OCI-LY1 (cell line): ENCODE measurements around the gene GMEB2.

Experiments used
- H2AFZ ChIP-seq: fragments of 200-600 bp; sonication (generic), shearing (Covaris generic); 2 replicates; pipeline ENCODE4 v1.6.0; 2014; ENCODE audit warnings: antibody characterized with exemption, mild to moderate bottlenecking, low read length
- H3F3A ChIP-seq: fragments of 200-600 bp; sonication (generic), shearing (Covaris generic); 2 replicates; pipeline ENCODE4 v1.6.0; 2014; ENCODE audit warnings: mild to moderate bottlenecking, antibody characterized with exemption, low read length, moderate library complexity; ENCODE audit not compliant: insufficient read depth
- H3K27ac ChIP-seq: fragments of 200-600 bp; sonication (generic); 2 replicates; pipeline ENCODE4 v1.5.1; 2014; ENCODE audit warnings: low read length, mixed run types, mild to moderate bottlenecking, low read depth; ENCODE audit not compliant: poor library complexity, severe bottlenecking
- H3K27me3 ChIP-seq: fragments of 200-600 bp; sonication (generic); 2 replicates; pipeline ENCODE4 v1.6.0; 2014; ENCODE audit warnings: antibody characterized with exemption, mild to moderate bottlenecking, low read length, moderate library complexity; ENCODE audit not compliant: insufficient read depth
- H3K36me3 ChIP-seq: fragments of 200-600 bp; sonication (generic); 2 replicates; pipeline ENCODE4 v1.6.1; 2014; ENCODE audit warnings: mild to moderate bottlenecking, antibody characterized with exemption, low read length, moderate library complexity, mixed read lengths; ENCODE audit not compliant: insufficient read depth
- H3K4me1 ChIP-seq: fragments of 200-600 bp; sonication (generic); 2 replicates; pipeline ENCODE4 v1.5.1; 2014; ENCODE audit warnings: mild to moderate bottlenecking, low read length, moderate library complexity; ENCODE audit not compliant: insufficient read depth, severe bottlenecking
- H3K4me2 ChIP-seq: fragments of 200-600 bp; sonication (generic), shearing (Covaris generic); 2 replicates; pipeline ENCODE4 v1.6.1; 2014; ENCODE audit warnings: low read length
- H3K4me3 ChIP-seq: fragments of 200-600 bp; sonication (generic); 2 replicates; pipeline ENCODE4 v1.5.1; 2014; ENCODE audit warnings: low read length, low read depth, mild to moderate bottlenecking, mixed read lengths; ENCODE audit not compliant: poor library complexity, severe bottlenecking
- H3K79me2 ChIP-seq: fragments of 200-600 bp; shearing (Covaris generic); 2 replicates; pipeline ENCODE4 v1.6.1; 2016; ENCODE audit warnings: mixed run types, low read length, mixed read lengths; ENCODE audit not compliant: insufficient read depth
- H3K9ac ChIP-seq: fragments of 200-600 bp; sonication (generic), shearing (Covaris generic); 2 replicates; pipeline ENCODE4 v1.6.1; 2014; ENCODE audit warnings: mild to moderate bottlenecking, low read length, mixed read lengths
- H3K9me2 ChIP-seq: fragments of 200-600 bp; sonication (generic), shearing (Covaris generic); 2 replicates; pipeline ENCODE4 v1.6.1; 2014; ENCODE audit warnings: low read depth, mild to moderate bottlenecking, low read length, mixed read lengths
- H3K9me3 ChIP-seq: fragments of 200-600 bp; shearing (Covaris generic); 2 replicates; pipeline ENCODE4 v1.6.1; 2014; ENCODE audit warnings: low read length, mixed read lengths
- H4K20me1 ChIP-seq: fragments of 200-600 bp; sonication (generic), shearing (Covaris generic); 2 replicates; pipeline ENCODE4 v1.6.0; 2016; ENCODE audit warnings: mild to moderate bottlenecking, low read length; ENCODE audit not compliant: insufficient read depth
- EZH2 ChIP-seq: fragments of 200-600 bp; sonication (generic), shearing (Covaris generic); IDR thresholded peaks from 2 replicates; pipeline ENCODE4 v1.8.0; 2017; ENCODE audit warnings: borderline replicate concordance, mixed run types, mild to moderate bottlenecking, antibody characterized with exemption, low read length, moderate library complexity, mixed read lengths
- TF ChIP-seq, protein P1 (sequence below): fragments of 200-600 bp; sonication (generic), shearing (Covaris generic); IDR thresholded peaks from 2 replicates; pipeline ENCODE4 v1.5.1; 2017; ENCODE audit warnings: mild to moderate bottlenecking, antibody characterized with exemption, low read length, moderate library complexity, mixed read lengths

GMEB2 gene

DNA sequence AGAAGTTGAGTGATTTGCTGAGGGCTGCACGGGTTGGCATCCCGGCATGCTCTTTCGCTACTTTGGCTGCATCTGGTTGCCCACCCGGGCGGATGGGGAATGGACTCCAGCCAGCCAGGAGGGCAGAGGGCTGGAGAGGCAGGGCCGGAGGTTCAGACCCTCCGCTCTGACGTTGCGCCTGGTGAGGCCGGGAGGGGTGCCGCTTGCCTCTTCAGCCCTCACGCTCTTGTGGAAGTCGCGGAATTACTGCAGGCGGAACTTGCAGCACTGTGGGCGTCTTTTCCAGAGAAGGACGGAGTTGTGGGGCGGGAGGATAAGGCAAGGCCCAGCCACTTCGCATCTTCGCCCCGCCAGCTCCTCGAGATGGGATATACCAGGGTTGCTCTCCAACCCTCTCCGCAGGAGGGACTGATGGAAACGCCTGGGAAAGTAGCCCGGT is 31.9 kb upstream of the GMEB2 start:
- H3K27me3 ChIP-seq = peaks cover 6% of the 10 kb centered on the region; the same call in 1 of the 2 replicates
- peak overlapping the region; percentile 90 for H3K4me2 ChIP-seq
- H3K4me3 ChIP-seq = peak overlapping the region; percentile 95
- no peaks in the 10 kb centered on the region for H3F3A ChIP-seq
- no peak overlapping the region for H3K27ac ChIP-seq
- peaks cover 29% of the 10 kb centered on the region for H3K4me1 ChIP-seq
- no peaks in the 10 kb centered on the region for H3K79me2 ChIP-seq
- H3K9me3 ChIP-seq = no peaks in the 10 kb centered on the region
- H2AFZ ChIP-seq = no peak overlapping the region
- TF ChIP-seq, protein P1, sequence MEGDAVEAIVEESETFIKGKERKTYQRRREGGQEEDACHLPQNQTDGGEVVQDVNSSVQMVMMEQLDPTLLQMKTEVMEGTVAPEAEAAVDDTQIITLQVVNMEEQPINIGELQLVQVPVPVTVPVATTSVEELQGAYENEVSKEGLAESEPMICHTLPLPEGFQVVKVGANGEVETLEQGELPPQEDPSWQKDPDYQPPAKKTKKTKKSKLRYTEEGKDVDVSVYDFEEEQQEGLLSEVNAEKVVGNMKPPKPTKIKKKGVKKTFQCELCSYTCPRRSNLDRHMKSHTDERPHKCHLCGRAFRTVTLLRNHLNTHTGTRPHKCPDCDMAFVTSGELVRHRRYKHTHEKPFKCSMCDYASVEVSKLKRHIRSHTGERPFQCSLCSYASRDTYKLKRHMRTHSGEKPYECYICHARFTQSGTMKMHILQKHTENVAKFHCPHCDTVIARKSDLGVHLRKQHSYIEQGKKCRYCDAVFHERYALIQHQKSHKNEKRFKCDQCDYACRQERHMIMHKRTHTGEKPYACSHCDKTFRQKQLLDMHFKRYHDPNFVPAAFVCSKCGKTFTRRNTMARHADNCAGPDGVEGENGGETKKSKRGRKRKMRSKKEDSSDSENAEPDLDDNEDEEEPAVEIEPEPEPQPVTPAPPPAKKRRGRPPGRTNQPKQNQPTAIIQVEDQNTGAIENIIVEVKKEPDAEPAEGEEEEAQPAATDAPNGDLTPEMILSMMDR = no peak
- TF ChIP-seq EZH2 = no peak
- H3K9me2 ChIP-seq = no peaks in the 10 kb centered on the region
- H4K20me1 ChIP-seq = no peaks in the 10 kb centered on the region
- H3K36me3 ChIP-seq = peaks cover 27% of the 10 kb centered on the region; the same call in 1 of the 2 replicates
- peak overlapping the region; percentile 94 for H3K9ac ChIP-seq

DNA sequence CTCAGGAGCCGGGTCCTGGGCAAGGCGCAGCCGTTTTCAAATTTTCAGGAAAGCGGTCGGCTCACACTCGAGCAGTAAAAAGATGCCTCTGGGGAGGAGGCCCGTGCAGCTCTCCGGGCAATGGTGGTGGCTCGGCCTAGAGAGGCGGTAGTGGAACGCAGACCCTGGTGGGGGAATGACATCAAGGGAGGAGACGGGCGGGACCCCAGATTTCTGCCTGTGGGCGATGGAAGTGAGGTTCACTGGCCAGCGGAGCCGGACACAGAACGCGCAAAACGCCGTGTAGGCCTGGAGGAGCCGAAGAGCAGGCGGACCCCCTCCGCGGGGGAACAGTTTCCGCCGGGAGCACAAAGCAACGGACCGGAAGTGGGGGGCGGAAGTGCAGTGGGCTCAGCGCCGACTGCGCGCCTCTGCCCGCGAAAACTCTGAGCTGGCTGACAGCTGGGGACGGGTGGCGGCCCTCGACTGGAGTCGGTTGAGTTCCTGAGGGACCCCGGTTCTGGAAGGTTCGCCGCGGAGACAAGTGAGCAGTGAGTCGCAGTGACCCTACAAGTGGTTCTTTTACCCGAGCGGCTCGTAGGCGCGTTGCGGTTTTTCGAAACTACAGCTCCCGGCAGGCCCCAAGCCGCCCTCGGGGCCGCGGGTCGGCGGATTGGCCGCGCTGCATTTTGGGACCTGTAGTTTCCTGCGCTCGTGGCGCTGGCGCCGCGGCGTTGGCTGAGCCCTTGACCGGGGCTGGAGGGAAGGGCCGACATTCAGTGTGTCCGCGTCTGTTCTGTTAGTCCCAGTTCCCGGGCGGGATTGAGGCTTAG is 31.2 kb upstream of the GMEB2 start, which contains the start of gene RTEL1:
Gene RTEL1, plus strand, starts transcription at position 376 of the 812 bp plus-strand sequence. CDS start 1,091 bp downstream, outside the sequence.
- H3K9ac ChIP-seq = peak within 1 kb of the TSS; percentile 94
- peak within 1 kb of the TSS; percentile 95 for H3K4me3 ChIP-seq
- H3K79me2 ChIP-seq = no peaks in the 10 kb centered on the region
- H3K36me3 ChIP-seq = peaks cover 21% of the 10 kb centered on the region; the same call in 1 of the 2 replicates
- H3K4me1 ChIP-seq = peaks cover 32% of the 10 kb centered on the region
- peak within 1 kb of the TSS; percentile 90 for H3K4me2 ChIP-seq
- H3K9me2 ChIP-seq = no peaks in the 10 kb centered on the region
- no peaks in the 10 kb centered on the region for H4K20me1 ChIP-seq
- TF ChIP-seq, protein P1 = no peak
- no peak for TF ChIP-seq EZH2
- H3K9me3 ChIP-seq = no peaks in the 10 kb centered on the region
- H3F3A ChIP-seq = no peaks in the 10 kb centered on the region
- peak within 1 kb of the TSS; percentile 68 for H2AFZ ChIP-seq
- peaks cover 6% of the 10 kb centered on the region; the same call in 1 of the 2 replicates for H3K27me3 ChIP-seq
- peak within 1 kb of the TSS; percentile 51 for H3K27ac ChIP-seq

DNA sequence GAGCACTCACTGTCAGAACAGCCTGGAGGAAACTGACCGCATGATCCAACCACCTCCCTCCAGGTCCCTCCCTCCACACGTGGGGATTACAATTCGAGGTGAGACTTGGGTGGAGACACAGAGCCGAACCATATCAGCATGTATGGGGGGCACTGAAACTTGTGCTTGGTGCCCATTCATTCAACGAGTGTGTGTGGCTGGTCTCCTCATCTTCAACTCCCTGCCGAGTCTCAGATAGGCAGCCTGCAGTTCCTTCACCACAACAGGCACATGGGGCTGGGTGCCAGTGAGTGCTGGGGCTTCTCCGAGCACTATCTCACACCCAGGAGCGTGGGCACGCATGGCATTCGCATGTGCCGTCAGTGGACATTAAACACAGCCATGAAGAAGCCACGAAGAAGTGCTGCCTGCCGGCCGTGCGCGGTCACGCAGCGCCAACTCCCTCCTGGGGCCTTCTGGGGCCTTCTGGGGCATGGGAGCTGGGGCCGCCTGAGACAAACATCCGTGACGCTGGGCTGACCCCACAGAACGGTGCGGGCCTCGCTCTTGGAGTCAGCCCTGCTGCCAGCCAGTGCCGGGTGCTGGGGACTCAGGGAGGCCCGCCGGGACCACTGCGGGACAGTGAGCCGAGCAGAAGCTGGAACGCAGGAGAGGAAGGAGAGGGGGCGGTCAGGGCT is 30.5 kb upstream of the GMEB2 start:
- Histone ChIP-seq H3K9me2 (no peaks in the 10 kb centered on the region), H3K9ac (peak overlapping the region; percentile 94), H3K4me3 (peak overlapping the region; percentile 95), H3K4me1 (peaks cover 37% of the 10 kb centered on the region), H3K27ac (no peak overlapping the region), H2AFZ (peak overlapping the region; percentile 68; the same call in 1 of the 2 replicates), H3F3A (no peaks in the 10 kb centered on the region), H3K36me3 (peaks cover 14% of the 10 kb centered on the region; the same call in 1 of the 2 replicates), H3K4me2 (peak overlapping the region; percentile 90), H3K9me3 (no peaks in the 10 kb centered on the region), H3K27me3 (peaks cover 6% of the 10 kb centered on the region; the same call in 1 of the 2 replicates), H3K79me2 (no peaks in the 10 kb centered on the region), H4K20me1 (no peaks in the 10 kb centered on the region)
- TF ChIP-seq, protein P1 = no peak
- TF ChIP-seq EZH2 = no peak
